Lung microvascular endothelial cell (primary cell): ENCODE results near the gene TRIM13. TPM values are rescaled to one million over a fixed set of nuclear protein-coding genes. Genes with fewer than 3 reads are reported as not detected.

Source experiments
- DNase-seq, 2 donors: peaks; one replicate each; pipeline versions ENCODE4 v3.0.0 to v3.0.0-alpha.2; 2010; ENCODE audit warnings: low read depth in 2 of 2
- total RNA-seq: library from RNA; depleted of rRNA; stranded (reverse); fragments of >200 nt; gene quantifications from 2 replicates; pipeline ENCODE4 v1.2.1, GENCODE V29; 2014

TRIM13 gene
- total RNA-seq, 1 donor from 2014 or later, result 30.0 TPM

GRCh38 chr13:49996161-49996915 is 504 bp upstream of the TRIM13 start:
- peak; percentile 48 to 95 for DNase-seq

GRCh38 chr13:49997955-49998354 is 1.1 kb downstream of the TRIM13 start:
- no peak for DNase-seq

- no peak for DNase-seq
Observed at GRCh38 chr13:49998714-49999624, 2.1 kb downstream of the TRIM13 start.

GRCh38 chr13:50001287-50001686 is 4.4 kb downstream of the TRIM13 start:
- DNase-seq, result no peak

- DNase-seq, result no peak
Observed at GRCh38 chr13:50006426-50007135, 9.7 kb downstream of the TRIM13 start.

GRCh38 chr13:50011461-50011860 is 14.6 kb downstream of the TRIM13 start:
- no peak for DNase-seq

- DNase-seq, result no peak
Observed at GRCh38 chr13:50012396-50013169, 15.7 kb downstream of the TRIM13 start.

GRCh38 chr13:50014386-50014785 is 17.5 kb downstream of the TRIM13 start:
- DNase-seq, result no peak

- DNase-seq, result peak; percentile 55
Observed at GRCh38 chr13:50015258-50015657, 18.4 kb downstream of the TRIM13 start, which contains the start of gene KCNRG. Gene KCNRG, plus strand, starts transcription at chr13:50015444. Its CDS starts 50 bp downstream, at chr13:50015494.

- DNase-seq, result no peak
Observed at GRCh38 chr13:50015750-50016149, 18.9 kb downstream of the TRIM13 start.

- peak; percentile 20 to 32 for DNase-seq
Observed at GRCh38 chr13:50016444-50016843, 19.6 kb downstream of the TRIM13 start.

- no peak for DNase-seq
Observed at GRCh38 chr13:50017819-50018218, 21.0 kb downstream of the TRIM13 start.

GRCh38 chr13:50025436-50025835 is 28.6 kb downstream of the TRIM13 start:
- peak in 1 of 2 donors; percentile 26 for DNase-seq

GRCh38 chr13:50026788-50027473 is 30.1 kb downstream of the TRIM13 start:
- DNase-seq, result no peak

- DNase-seq, result no peak
Observed at GRCh38 chr13:50030315-50030714, 33.5 kb downstream of the TRIM13 start.

- DNase-seq, result no peak
Observed at GRCh38 chr13:50033725-50034124, 36.9 kb downstream of the TRIM13 start.

GRCh38 chr13:50037788-50038187 is 40.9 kb downstream of the TRIM13 start:
- DNase-seq, result no peak

GRCh38 chr13:50038266-50038665 is 41.4 kb downstream of the TRIM13 start:
- no peak for DNase-seq

- DNase-seq, result no peak
Observed at GRCh38 chr13:50052478-50052877, 55.6 kb downstream of the TRIM13 start.

GRCh38 chr13:50053844-50054243 is 57.0 kb downstream of the TRIM13 start:
- no peak for DNase-seq
